Measurements from ENCODE around the gene ARHGAP18. TPM values are rescaled to one million over a fixed set of nuclear protein-coding genes. Genes with fewer than 3 reads are reported as not detected.

Gene ARHGAP18
- total and polyA plus RNA-seq, 2 of the 13 experiments (the other 11 are each of a cell fraction or from before 2014, with no cell fraction given) = 58.2 to 115 TPM

- no peak for TF ChIP-seq THAP8 (CRISPR knock-in tag; IDR thresholded peaks at IDR 0.05; ENCODE audit: borderline replicate concordance)
- no peak for TF ChIP-seq ELF1 (CRISPR knock-in tag; IDR thresholded peaks at IDR 0.05)
- no peak for TF ChIP-seq GABPA (IDR thresholded peaks at IDR 0.05; ENCODE audit: low read depth, low read length)
- no peak for TF ChIP-seq GABPA (CRISPR knock-in tag; IDR thresholded peaks at IDR 0.05; ENCODE audit: low read depth)
- TF ChIP-seq POLR2AphosphoS5 (IDR thresholded peaks at IDR 0.05; ENCODE audit: low read depth, low read length) = no peak
- no peak for TF ChIP-seq HMGXB4 (CRISPR knock-in tag; IDR thresholded peaks at IDR 0.05; ENCODE audit: borderline replicate concordance in 1 of 2, low read depth in 1 of 2)
- TF ChIP-seq ZBTB3 (CRISPR knock-in tag; IDR thresholded peaks at IDR 0.05; ENCODE audit: borderline replicate concordance, low read depth) = 0 out of 2 replicates have a peak, but pooled peaks have one; percentile 55
- TF ChIP-seq HNF1A (IDR thresholded peaks at IDR 0.05; ENCODE audit: low read depth) = no peak; the same call in 1 of the 2 replicates
- TF ChIP-seq HNF1A (CRISPR knock-in tag; IDR thresholded peaks at IDR 0.05; ENCODE audit: borderline replicate concordance) = peak; percentile 55; the same call in 1 of the 2 replicates
- TF ChIP-seq GABPB1 (CRISPR knock-in tag; IDR thresholded peaks at IDR 0.05) = 0 out of 2 replicates have a peak, but pooled peaks have one; percentile 15
- TF ChIP-seq DMAP1 (CRISPR knock-in tag; IDR thresholded peaks at IDR 0.05) = no peak; the same call in 1 of the 2 replicates
- peak; percentile 43 for TF ChIP-seq DRAP1 (CRISPR knock-in tag; IDR thresholded peaks at IDR 0.05)
- no peak for TF ChIP-seq PRDM4 (CRISPR knock-in tag; IDR thresholded peaks at IDR 0.05; ENCODE audit: borderline replicate concordance)
- TF ChIP-seq IRF2 (CRISPR knock-in tag; IDR thresholded peaks at IDR 0.05) = no peak
- TF ChIP-seq DPF2 (CRISPR knock-in tag; IDR thresholded peaks at IDR 0.05; ENCODE audit: borderline replicate concordance, low read depth) = peak; percentile 38; the same call in 1 of the 2 replicates
- TF ChIP-seq PHF5A (CRISPR knock-in tag; IDR thresholded peaks at IDR 0.05; ENCODE audit: low read depth, unreplicated experiment) = no peak
- no peak for TF ChIP-seq SMARCC2 (IDR thresholded peaks at IDR 0.05)
- no peak for TF ChIP-seq RAD51 (IDR thresholded peaks at IDR 0.05; ENCODE audit: borderline replicate concordance)
- TF ChIP-seq TCF7 (IDR thresholded peaks at IDR 0.05; ENCODE audit: low read depth) = peak; percentile 19; the same call in 1 of the 2 replicates
- TF ChIP-seq ZNF672 (CRISPR knock-in tag; IDR thresholded peaks at IDR 0.05) = no peak
- no peak for TF ChIP-seq ZNF33B (CRISPR knock-in tag; IDR thresholded peaks at IDR 0.05)
- peak; percentile 64; the same call in 1 of the 2 replicates for TF ChIP-seq ZFP1 (CRISPR knock-in tag; IDR thresholded peaks at IDR 0.05)
- TF ChIP-seq PLRG1 (conservative IDR thresholded peaks at IDR 0.05) = no peak
Observed at GRCh38 chr6:129651291-129651691, 58.7 kb downstream of the ARHGAP18 start (continued).
